ENCODE data around the gene AADACL3.
"Not testable (repeated sequence)": the region's sequence is repeated elsewhere in the genome, so short reads cannot be mapped to it uniquely, and the experiment has no call there.

Gene AADACL3, protein sequence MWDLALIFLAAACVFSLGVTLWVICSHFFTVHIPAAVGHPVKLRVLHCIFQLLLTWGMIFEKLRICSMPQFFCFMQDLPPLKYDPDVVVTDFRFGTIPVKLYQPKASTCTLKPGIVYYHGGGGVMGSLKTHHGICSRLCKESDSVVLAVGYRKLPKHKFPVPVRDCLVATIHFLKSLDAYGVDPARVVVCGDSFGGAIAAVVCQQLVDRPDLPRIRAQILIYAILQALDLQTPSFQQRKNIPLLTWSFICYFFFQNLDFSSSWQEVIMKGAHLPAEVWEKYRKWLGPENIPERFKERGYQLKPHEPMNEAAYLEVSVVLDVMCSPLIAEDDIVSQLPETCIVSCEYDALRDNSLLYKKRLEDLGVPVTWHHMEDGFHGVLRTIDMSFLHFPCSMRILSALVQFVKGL

DNA sequence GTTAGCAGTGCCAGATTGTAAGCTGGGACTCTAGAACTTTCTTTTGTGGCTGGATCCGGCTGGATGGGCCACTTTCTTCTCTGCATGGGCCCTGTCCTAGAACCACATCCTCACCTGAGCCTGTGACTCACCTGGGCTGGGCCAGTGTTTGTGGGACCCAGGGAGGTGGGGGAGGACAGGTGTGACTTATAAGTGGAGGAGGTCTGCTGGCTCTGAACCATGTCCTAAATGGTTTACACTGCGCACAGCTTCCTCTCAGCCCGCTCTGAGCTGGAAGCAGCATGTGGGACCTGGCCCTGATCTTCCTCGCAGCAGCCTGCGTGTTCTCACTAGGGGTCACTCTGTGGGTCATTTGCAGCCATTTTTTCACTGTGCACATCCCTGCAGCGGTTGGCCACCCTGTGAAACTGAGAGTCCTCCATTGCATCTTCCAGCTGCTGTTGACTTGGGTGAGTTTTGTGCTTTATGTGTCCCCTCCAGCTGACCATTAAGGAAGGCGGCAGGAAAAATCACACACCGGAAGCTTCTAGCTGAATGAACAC is at the start of gene AADACL3:
AADACL3 (plus strand) TSS at position 215 of the 542 bp plus-strand sequence; CDS start at position 282, 67 bp downstream.
- no peak for DNase-seq

- no peak for DNase-seq
Observed at GRCh38 chr1:12666141-12666735, 49.7 kb upstream of the AADACL3 start.

- DNase-seq = peak; percentile 88
Observed at GRCh38 chr1:12669529-12670068, 46.3 kb upstream of the AADACL3 start.

GRCh38 chr1:12674358-12674757 is 41.6 kb upstream of the AADACL3 start:
- no peak for DNase-seq

DNA sequence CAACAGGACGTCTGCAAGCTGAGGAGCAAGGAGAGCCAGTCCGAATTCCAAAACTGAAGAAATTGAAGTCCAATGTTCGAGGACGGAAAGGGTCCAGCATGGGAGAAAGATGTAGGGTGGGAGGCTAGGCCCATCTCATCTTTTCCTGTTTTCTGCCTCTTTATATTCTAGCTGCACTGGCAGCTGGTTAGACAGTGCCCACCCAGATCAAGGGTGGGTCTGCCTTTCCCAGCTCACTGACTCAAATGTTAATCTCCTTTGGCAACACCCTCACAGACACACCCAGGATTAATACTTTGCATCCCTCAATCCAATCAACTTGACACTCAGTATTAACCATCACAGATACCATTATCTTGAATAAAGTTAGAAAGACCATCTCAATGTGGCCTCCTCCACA is 39.8 kb upstream of the AADACL3 start:
- DNase-seq = not testable (repeated sequence)

DNA sequence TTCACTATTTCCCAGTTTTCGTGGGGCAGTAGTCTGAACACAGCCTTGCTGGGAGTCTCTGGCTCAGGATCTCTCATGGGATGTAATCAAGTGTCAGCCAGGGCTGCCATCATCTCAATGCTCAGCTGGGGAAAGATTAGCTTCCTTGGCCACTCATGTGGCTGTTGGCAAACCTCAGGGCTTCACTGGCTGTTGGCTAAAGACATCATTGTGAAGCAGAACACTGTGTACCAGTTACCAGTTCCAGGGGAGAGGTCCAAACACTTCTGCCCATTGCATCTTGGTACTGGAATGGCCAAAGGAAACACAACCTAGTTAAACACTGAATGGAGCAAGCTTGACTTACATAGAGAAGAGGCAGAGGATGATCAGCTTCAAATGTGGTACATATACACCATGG is 38.3 kb upstream of the AADACL3 start:
- no peak for DNase-seq

DNA sequence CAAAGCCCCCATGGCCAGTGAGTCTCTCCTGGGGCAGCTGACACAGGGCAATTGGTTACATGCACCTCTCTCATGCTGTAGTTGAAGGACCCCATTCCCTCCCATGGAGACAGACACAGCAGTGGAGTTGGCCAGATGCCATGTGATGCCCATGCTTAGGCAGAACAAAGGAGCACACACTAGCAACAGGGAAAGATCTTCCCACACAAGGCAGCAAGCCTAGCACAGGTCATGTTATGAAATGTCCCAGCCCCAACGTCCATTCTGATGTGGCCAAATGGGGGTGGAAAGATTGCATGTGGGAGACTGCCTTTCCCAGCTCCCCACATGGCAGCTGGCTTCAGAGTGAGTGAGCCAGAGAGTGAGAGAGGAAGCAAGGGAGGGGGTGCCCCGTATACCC is 37.6 kb upstream of the AADACL3 start:
- peak; percentile 2 for DNase-seq

- DNase-seq = no peak
Observed at GRCh38 chr1:12678820-12679219, 37.1 kb upstream of the AADACL3 start.

DNA sequence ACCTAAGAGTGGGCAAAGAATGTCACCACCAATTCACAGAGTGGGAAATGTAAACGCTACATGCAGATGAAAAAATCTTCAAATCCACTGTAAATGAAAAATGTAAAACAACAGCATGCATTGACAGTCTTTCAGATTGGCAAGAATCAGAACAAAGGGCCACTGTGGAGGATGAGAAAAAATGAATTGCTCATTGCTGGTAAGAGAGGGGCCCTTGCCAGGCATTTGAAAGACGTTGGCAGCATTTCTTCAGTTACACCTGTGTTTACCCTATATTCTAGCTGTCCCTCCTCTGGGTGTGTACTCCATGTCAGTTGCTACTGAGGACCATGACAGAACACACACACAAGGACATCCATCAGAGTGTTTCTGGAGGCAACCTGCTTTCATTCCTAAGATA is 25.8 kb upstream of the AADACL3 start:
- DNase-seq = no peak

GRCh38 chr1:12692967-12693782 is 22.7 kb upstream of the AADACL3 start:
- DNase-seq = no peak

GRCh38 chr1:12696658-12697057 is 19.3 kb upstream of the AADACL3 start:
- no peak for DNase-seq

- no peak for DNase-seq
Observed at GRCh38 chr1:12697397-12697796, 18.5 kb upstream of the AADACL3 start.

DNA sequence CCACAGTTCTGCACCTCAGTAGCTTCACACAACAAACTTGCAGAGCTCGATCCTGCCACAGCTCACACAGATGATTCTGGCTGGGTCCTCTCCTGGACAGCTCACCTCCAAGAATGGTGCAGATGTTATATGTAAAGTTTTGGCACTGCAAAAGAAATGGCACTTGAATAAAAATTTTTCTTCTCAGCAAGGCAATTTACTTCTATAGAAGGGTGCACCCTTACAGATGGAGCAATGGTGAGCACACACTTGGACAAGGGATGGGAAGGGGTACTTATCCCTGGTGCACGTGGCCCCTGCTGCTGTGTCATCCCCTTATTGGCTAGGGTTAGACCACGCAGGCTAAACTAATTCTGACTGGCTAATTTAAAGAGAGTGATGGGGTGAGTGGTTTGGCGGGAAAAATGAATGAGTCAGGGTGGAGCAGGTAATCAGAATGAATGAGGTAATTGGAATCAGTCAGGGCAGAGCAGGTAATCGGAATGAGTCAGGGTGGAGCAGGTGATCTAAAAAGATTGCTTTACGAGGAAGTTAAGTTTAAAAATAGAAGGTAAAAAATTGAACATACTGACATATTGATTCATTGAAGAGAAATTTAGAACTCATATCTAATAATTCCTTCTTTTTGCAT is 12.0 kb upstream of the AADACL3 start:
- no peak for DNase-seq

DNA sequence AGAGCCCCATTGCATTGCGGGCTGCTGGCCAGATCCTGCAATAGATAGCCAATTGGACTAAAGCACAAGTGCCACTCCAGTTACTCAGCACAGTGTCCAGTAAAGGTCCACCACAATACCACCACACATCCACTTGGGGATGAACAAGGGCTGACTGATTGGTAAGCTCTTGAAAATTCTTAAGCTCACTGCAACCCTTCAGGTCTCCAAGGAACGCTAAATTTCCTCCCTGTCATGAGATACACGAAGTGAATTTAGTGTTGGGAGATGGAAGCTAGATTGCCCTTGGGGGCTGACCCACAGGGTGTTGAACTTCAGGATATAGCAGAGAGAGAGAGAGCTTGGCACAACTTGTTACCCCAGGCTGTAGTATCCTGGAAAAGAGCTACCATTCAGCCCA is 9.8 kb upstream of the AADACL3 start:
- no peak for DNase-seq

GRCh38 chr1:12708396-12709090 is 7.4 kb upstream of the AADACL3 start:
- no peak for DNase-seq

DNA sequence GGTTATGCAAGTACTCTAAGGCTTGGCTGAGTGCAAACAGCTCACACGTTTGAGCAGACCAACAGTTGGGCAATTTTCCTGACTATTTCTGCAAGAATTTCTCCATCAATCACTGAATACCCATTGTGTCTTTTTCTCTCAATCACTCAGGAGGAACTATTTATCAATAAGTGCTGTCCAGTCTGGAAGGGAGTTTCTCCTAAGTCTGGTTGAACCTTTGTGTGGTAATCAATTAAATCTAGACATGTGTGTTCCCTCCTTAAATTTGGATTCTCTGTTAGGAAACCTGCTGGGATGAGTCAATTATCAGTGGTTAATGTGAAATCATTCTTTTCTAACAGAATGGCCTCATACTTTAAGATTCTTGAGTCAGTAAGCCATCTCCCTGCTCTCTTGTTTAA is 6.8 kb upstream of the AADACL3 start:
- no peak for DNase-seq

DNA sequence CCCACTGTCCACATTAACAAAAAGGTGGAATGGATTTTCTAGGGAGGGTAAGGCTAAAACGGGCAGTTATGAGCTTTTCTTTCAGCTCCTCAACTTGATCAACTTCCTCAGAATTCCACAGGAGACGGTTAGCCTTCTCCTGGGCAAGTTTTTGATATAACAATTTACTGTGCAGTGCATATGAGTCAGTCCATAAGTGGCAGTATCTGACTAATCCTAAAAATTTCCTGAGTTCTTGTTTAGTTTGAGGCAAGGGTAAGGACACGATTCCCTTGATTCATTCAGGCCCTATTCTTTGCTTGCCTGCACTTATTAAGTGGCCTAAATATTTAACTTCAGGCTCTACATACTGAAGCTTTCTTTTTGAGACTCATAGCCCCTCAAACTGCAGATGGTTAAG is 6.2 kb upstream of the AADACL3 start:
- DNase-seq = no peak

DNA sequence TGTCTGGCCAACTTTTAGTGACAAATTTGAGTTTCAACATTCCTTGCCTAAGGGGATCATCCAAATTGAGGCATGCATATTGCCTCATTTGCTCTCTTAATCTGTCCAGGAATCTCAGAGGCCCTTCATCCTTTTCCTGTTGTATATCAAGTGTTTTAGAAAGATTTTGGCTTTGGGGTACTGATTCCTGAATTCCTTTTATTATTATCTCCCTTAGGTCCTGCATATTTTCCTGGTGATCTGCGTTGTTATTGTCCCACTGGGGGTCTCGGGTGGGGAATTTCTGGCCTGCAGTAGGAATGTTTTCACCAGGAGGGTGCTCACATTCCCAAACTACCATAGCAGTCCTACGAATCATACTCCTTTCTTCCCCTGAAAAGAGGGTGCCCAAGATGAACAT is 4.4 kb upstream of the AADACL3 start:
- no peak for DNase-seq

DNA sequence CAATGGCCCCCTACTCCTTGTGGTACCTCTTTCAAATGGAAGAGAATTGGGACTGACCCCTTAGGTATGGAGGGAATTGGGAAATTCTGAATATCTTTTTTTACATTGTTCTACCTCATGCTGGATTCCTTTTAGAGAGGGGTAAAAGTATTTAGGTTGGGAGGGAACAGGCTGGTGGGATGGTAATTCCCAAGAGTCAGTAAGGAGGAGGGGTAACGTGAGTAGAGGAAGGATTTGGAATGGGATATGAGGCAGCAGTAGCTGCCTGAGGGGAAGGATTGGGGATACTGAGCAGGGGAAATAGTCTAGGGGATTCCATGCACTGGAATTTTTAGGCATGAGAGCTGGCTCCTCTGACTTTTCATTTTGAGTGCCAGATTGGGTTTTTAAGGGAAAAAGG is 3.8 kb upstream of the AADACL3 start:
- DNase-seq = no peak

- no peak for DNase-seq
Observed at GRCh38 chr1:12712929-12713328, 3.0 kb upstream of the AADACL3 start.

GRCh38 chr1:12713651-12714050 is 2.3 kb upstream of the AADACL3 start:
- DNase-seq = not testable (repeated sequence)
